Endothelial cell of umbilical vein (primary cell): ENCODE data around the gene PCGF6.
"Not testable (repeated sequence)": the region's sequence is repeated elsewhere in the genome, so short reads cannot be mapped to it uniquely, and the experiment has no call there.

ENCODE experiments used
- CTCF ChIP-seq, 2 donors: IDR thresholded peaks; 1 replicate in 1 of 2; 2 replicates in 1 of 2; pipeline ENCODE4 v1.5.1; 2011; ENCODE audit warnings: low read length in 2 of 2, mild to moderate bottlenecking in 2 of 2, moderate library complexity in 2 of 2, control low read depth in 1 of 2, inconsistent platforms in 1 of 2, low read depth in 1 of 2; ENCODE audit not compliant: insufficient read depth in 1 of 2; ENCODE audit errors: extremely low read depth in 1 of 2
- EZH2 ChIP-seq: IDR thresholded peaks from 2 replicates; pipeline ENCODE4 v1.6.1; 2012; ENCODE audit warnings: borderline replicate concordance, low read depth, mild to moderate bottlenecking, moderate library complexity, low read length, inconsistent platforms; ENCODE audit not compliant: severe bottlenecking
- FOS ChIP-seq: IDR thresholded peaks from 2 replicates; pipeline ENCODE4 v1.6.1; 2011; ENCODE audit warnings: mild to moderate bottlenecking, low read length, moderate library complexity, borderline replicate concordance; ENCODE audit not compliant: insufficient read depth
- GATA2 ChIP-seq: IDR thresholded peaks from 2 replicates; pipeline ENCODE4 v1.7.0; 2011; ENCODE audit warnings: low read depth, mild to moderate bottlenecking, moderate library complexity, mixed read lengths, low read length; ENCODE audit not compliant: insufficient read length, insufficient read depth
- JUN ChIP-seq: IDR thresholded peaks from 2 replicates; pipeline ENCODE4 v1.6.1; 2011; ENCODE audit warnings: borderline replicate concordance, low read depth; ENCODE audit not compliant: insufficient read length, insufficient read depth
- MAX ChIP-seq: IDR thresholded peaks from 2 replicates; pipeline ENCODE4 v1.6.1; 2011; ENCODE audit not compliant: insufficient read depth, insufficient read length
- MYC ChIP-seq: IDR thresholded peaks from one replicate; pipeline ENCODE4 v1.6.1; 2011; ENCODE audit warnings: mild to moderate bottlenecking, low read depth, low read length
- POLR2A ChIP-seq: IDR thresholded peaks from 2 replicates; pipeline ENCODE4 v1.6.1; 2012; ENCODE audit warnings: low read depth, mild to moderate bottlenecking, control low read depth, low read length

- TF ChIP-seq MAX; CTCF (IDR thresholded peaks at IDR 0.05; ENCODE audit: extremely low read depth in 1 of 2, insufficient read depth in 1 of 2, low read depth in 1 of 2, low read length in 2 of 2); POLR2A; EZH2; JUN; GATA2; MYC; FOS: not testable (repeated sequence)
Measured at GRCh38 chr10:103258928-103259327, 92.0 kb downstream of the PCGF6 start.
